Activated CD8-positive, alpha-beta memory T cell treated with anti-CD3 and anti-CD28 coated beads, Interleukin-2, amount 50 U/mL, for 4 hours (primary cell): ENCODE measurements around the gene ZNRF3.
"Not testable (repeated sequence)": the region's sequence is repeated elsewhere in the genome, so short reads cannot be mapped to it uniquely, and the experiment has no call there.

Experiments
- DNase-seq: peaks from one replicate; pipeline ENCODE4 v3.0.0-alpha.2; 2020

Gene ZNRF3

DNA sequence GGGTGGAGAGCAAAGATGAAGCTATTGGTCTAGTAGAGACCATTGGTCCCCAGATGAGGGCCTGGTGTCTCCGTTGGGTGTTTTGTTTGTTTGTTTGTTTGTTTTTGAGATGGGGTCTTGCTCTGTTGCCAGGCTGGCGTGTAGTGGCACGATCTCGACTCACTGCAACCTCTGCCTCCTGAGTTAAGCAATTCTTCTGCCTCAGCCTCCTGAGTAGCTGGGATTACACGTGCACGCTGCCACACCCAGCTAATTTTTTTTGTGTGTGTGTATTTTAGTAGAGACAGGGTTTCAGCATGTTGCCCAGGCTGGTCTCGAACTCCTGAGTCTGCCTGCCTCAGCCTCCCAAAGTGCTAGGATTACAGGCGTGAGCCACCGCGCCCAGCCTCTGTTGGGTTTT, 25.4 kb downstream of the ZNRF3 start:
- DNase-seq, result not testable (repeated sequence)

DNA sequence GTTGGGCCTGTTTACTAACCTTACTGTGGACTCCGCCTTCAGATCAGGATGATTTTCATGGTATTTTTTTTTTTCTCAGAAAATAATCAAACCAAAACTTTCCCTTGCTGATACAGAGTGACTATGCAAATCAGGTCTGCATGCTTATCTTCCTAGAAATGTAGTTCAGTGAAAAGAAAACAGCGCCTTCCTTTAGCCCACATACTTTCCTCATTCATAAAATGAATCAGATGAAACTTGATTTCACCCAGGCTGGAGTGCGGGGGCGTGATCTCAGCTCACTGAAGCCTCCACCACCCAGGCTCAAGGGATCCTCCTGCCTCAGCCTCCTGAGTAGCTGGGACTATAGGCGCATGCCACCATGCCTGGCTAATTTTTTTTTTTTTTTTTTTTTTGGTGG, 26.0 kb downstream of the ZNRF3 start:
- DNase-seq, result no peak

GRCh38 chr22:28910569-28911303, 27.4 kb downstream of the ZNRF3 start:
- DNase-seq, result no peak

- no peak for DNase-seq
Measured at GRCh38 chr22:28911304-28911690, 27.9 kb downstream of the ZNRF3 start.

- no peak for DNase-seq
Measured at GRCh38 chr22:28911777-28912669, 28.7 kb downstream of the ZNRF3 start.

DNA sequence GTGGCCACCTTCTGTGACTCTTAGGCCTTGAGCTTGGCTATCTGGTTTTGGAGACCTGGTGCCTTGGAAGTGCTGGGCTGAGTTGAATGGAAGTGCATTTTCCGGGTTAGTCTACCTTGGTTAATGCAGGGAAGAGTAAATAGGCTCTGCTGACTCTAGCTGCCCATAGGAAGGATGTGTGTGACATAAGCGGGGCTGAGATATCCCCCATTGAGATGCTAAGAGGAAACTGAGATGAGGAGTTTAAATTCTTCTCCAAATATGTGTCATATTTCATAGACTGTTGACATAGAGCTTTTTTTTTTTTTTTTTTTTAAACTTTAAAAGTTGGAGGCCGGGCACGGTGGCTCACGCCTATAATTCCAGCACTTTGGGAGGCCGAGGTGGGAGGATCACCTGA, 30.8 kb downstream of the ZNRF3 start:
- no peak for DNase-seq

DNA sequence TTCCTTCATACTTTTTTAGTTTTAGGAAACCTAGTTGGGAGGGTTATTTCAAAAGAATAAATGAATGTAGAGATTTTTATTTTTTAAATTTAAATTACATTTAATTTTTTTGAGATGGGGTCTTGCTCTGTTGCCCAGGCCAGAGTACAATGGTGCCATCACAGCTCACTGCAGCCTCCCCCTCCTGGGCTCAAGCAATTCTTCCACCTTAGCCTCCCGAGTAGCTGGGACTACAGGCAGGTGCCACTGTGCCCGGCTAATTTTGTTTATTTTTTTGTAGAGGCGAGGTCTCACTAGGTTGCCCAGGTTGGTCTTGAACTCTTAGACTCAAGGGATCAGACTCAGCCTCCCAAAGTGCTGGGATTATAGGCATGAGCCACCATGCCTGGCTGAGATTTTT, 32.6 kb downstream of the ZNRF3 start:
- DNase-seq, result no peak

DNA sequence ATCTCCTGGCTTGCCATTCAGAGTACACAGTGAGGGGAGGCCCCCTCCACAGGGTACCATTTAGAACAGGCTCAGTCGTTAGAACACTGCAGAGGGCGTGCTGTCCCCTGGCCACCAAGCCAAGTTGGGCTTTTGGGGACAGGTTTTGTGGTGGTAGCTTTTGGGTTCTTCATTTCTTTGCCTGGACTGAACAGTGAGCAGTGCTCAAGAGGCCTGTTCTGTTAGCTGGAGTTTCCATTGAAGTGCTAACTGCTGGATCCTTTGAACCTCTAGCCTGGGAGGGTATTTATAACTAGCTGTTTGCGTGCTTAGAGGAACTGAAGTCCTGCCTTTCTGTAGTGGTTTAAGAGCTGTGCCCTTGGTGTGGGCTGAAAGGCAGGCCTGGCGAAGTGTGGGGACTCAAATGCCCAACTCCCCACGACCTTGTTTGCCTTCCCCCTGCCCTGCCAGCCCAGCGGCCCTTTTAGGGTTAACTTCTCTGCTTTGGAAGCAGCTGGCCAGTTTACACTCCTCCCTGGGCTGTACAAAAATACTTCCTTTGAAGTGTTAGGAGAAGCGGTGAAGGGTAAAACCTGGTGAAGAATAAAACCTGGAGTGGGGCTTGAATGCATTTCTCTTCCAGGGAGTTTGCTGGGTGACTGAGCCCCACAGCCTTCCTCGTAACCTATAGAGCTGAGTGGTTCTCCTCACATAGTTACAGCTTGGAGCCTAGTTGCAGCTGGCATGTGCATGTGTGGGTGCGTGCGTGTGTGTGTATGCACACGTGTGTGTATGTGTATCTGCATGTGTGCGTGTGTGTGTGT, 34.6 kb downstream of the ZNRF3 start:
- no peak for DNase-seq

DNA sequence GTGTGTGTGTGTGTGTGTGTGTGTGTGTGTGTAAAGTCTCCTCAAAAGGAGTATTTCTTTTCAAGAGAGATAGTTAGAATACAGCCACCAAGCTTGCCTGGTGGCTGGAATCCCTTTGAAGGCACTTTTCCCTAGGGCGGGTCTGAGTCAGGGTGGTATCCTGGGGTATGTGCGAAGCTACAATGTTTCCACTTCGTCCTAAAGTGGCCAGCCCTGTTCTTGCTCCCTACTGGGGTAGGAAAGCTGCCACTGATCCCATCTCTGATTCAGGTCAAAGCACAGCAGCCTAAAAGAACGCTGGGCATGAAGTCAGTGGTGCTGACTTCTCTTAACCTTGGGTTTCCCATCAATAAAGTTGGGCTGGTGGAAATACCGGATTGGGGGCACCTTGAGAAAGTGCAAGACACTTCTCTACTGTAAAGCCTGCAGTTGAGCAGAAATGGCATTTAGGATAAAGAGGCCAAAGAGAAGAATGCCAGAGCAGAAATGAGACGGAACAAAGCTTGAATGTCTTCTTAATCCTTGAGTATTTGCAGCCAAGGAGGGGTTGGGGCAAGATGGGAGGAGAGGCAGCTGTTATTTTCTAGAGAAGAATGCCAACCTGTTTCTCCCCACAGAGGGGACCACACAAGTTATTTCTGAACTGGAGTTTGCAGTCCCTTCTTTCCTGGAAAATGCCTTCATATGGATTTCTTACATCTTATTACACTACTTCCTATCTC, 35.3 kb downstream of the ZNRF3 start:
- DNase-seq, result no peak

- DNase-seq, result no peak
Measured at GRCh38 chr22:28920757-28921584, 37.6 kb downstream of the ZNRF3 start.

- DNase-seq, result no peak
Measured at GRCh38 chr22:28921585-28921879, 38.2 kb downstream of the ZNRF3 start.

- DNase-seq, result no peak
Measured at GRCh38 chr22:28922540-28923244, 39.3 kb downstream of the ZNRF3 start.

- no peak for DNase-seq
Measured at GRCh38 chr22:28923826-28924732, 40.7 kb downstream of the ZNRF3 start.

DNA sequence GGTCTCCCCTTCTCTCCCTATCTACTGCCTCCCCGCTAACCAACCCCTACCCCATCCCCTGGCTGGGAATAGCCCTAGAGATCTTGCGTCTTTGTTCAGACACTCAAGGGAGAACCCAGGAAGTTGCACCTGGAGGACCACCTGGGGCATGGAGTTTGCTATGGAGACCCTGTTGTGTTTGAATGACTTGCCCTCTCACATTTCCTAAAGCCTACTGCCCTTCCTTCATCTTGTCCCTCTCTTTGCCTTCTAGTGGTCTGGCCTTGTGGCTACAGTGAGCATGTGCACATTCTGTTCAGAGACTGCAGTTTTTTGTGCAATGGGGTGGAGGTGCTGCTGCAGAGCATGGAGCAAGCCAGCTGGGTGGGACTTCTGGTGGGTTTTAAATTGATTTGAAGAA, 42.5 kb downstream of the ZNRF3 start:
- DNase-seq, result no peak

- no peak for DNase-seq
Measured at GRCh38 chr22:28927630-28928029, 44.3 kb downstream of the ZNRF3 start.

DNA sequence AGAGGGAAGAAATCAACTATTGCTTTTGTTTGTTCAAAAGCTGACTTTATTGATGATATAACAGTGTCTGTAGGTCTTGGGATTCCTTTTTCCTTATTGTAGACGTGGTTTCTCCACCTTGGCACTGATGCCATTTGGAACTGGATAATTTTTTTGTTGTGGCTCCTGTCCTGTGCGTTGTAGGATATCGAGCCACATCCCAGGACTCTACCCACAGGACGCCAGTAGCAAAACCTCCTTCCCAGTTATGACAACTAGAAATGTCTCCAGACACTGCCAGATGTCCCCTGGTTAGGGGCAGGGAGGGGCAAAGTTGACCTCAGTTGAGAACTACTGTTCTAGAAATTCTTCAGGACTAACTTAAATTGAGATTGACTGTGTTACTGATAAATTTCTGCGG, 45.8 kb downstream of the ZNRF3 start:
- DNase-seq, result no peak

GRCh38 chr22:28930357-28931007, 47.1 kb downstream of the ZNRF3 start:
- DNase-seq, result no peak

- DNase-seq, result no peak
Measured at GRCh38 chr22:28931844-28932567, 48.6 kb downstream of the ZNRF3 start.

DNA sequence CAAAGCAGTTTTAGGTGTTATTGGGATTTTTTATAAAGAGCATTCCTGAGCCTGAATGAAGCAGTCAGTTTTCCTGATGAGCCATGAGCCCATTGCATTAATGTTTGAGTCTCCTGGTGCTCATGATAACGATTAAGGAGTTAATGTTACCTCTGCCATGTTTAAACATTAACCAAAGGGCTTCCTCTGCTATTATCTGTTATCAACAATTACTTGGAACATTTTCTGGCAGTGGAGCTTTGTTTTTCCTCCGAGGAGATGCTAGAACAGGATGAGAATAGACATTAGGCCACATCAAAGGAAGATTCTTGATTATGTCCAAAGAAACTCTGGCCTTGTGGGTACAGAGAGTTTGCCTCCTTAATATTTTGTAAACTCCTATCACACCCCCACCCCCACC, 49.9 kb downstream of the ZNRF3 start:
- no peak for DNase-seq
